Measurements from ENCODE around the gene GJB1. TPM values are rescaled to one million over a fixed set of nuclear protein-coding genes. Genes with fewer than 3 reads are reported as not detected.

Gene GJB1
- total RNA-seq, 1 donor from 2014 or later: not detected

- Mint-ChIP-seq H3K4me1 (no peaks in the 10 kb centered on the region), H3K9me3 (peaks cover 13% of the 10 kb centered on the region), H3K36me3 (no peaks in the 10 kb centered on the region), H3K27me3 (ENCODE audit: low read depth) (no peaks in the 10 kb centered on the region), H3K27ac (no peak overlapping the region), H3K4me3 (no peak overlapping the region)
- no peak for DNase-seq (ENCODE audit: low spot score in 2 of 2, unreplicated experiment in 2 of 2)
- TF ChIP-seq CTCF (IDR thresholded peaks at IDR 0.05; ENCODE audit: unreplicated experiment): no peak
These were observed 12.2 kb upstream of the GJB1 start for GRCh38 chrX:71210816-71211215.

GRCh38 chrX:71212536-71212935 lies 10.5 kb upstream of the GJB1 start:
- Mint-ChIP-seq H3K4me3 (no peak overlapping the region), H3K36me3 (no peaks in the 10 kb centered on the region), H3K4me1 (no peaks in the 10 kb centered on the region), H3K9me3 (peaks cover 18% of the 10 kb centered on the region), H3K27me3 (ENCODE audit: low read depth) (no peaks in the 10 kb centered on the region), H3K27ac (no peak overlapping the region)
- DNase-seq (ENCODE audit: low spot score in 2 of 2, unreplicated experiment in 2 of 2): no peak
- TF ChIP-seq CTCF (IDR thresholded peaks at IDR 0.05; ENCODE audit: unreplicated experiment): no peak

- Mint-ChIP-seq H3K27me3 (ENCODE audit: low read depth) (no peaks in the 10 kb centered on the region), H3K36me3 (no peaks in the 10 kb centered on the region), H3K4me1 (no peaks in the 10 kb centered on the region), H3K4me3 (no peak overlapping the region), H3K9me3 (peaks cover 20% of the 10 kb centered on the region), H3K27ac (no peak overlapping the region)
- no peak for DNase-seq (ENCODE audit: low spot score in 2 of 2, unreplicated experiment in 2 of 2)
- TF ChIP-seq CTCF (IDR thresholded peaks at IDR 0.05; ENCODE audit: unreplicated experiment): no peak
These were observed 8.9 kb upstream of the GJB1 start for GRCh38 chrX:71214152-71214551.

GRCh38 chrX:71214604-71215337 lies 8.3 kb upstream of the GJB1 start:
- no peaks in the 10 kb centered on the region for H3K36me3 Mint-ChIP-seq
- no peak overlapping the region for H3K4me3 Mint-ChIP-seq
- no peak for DNase-seq (ENCODE audit: low spot score in 2 of 2, unreplicated experiment in 2 of 2)
- H3K27ac Mint-ChIP-seq: no peak overlapping the region
- TF ChIP-seq CTCF (IDR thresholded peaks at IDR 0.05; ENCODE audit: unreplicated experiment): no peak
- H3K4me1 Mint-ChIP-seq: no peaks in the 10 kb centered on the region
- H3K27me3 Mint-ChIP-seq (ENCODE audit: low read depth): no peaks in the 10 kb centered on the region
- H3K9me3 Mint-ChIP-seq: peaks cover 20% of the 10 kb centered on the region

- Mint-ChIP-seq H3K4me3 (no peak overlapping the region), H3K36me3 (no peaks in the 10 kb centered on the region), H3K27ac (no peak overlapping the region), H3K4me1 (no peaks in the 10 kb centered on the region), H3K27me3 (ENCODE audit: low read depth) (no peaks in the 10 kb centered on the region), H3K9me3 (peaks cover 19% of the 10 kb centered on the region)
- no peak for DNase-seq (ENCODE audit: low spot score in 2 of 2, unreplicated experiment in 2 of 2)
- no peak for TF ChIP-seq CTCF (IDR thresholded peaks at IDR 0.05; ENCODE audit: unreplicated experiment)
These were observed 7.6 kb upstream of the GJB1 start for GRCh38 chrX:71215338-71215912.
